Spleen (tissue), 7 donors: Measurements from ENCODE around the gene ZNF841.

ENCODE experiments used
- CTCF ChIP-seq, 11 experiments: fragments of 200-600 bp in 7 of 11; fragments of 450-650 bp in 4 of 11; sonication (generic) in 4 of 11; IDR thresholded peaks in 8 of 11; conservative IDR thresholded peaks in 3 of 11; 1 replicate in 7 of 11; 2 replicates in 4 of 11; pipeline versions ENCODE4 v1.4.0 to v1.8.0; 2016 to 2021; ENCODE audit warnings: antibody characterized with exemption in 11 of 11, inconsistent platforms in 4 of 11, mild to moderate bottlenecking in 1 of 11
- POLR2A ChIP-seq, 3 donors: fragments of 450-650 bp; IDR thresholded peaks; one replicate each; pipeline ENCODE4 v1.5.1; 2017; ENCODE audit warnings: antibody characterized with exemption in 3 of 3, mild to moderate bottlenecking in 1 of 3
- POLR2AphosphoS5 ChIP-seq, 3 donors: sonication (generic); formaldehyde crosslinking; IDR thresholded peaks; one replicate each; pipeline ENCODE4 v1.5.1; 2017; ENCODE audit warnings: antibody characterized with exemption in 3 of 3
- donor health status: DM: no; HTN: no; CAD: no; lungs with moderate emphysema.
- donor health status: DM: no; HTN: no; CAD: no.
- donor health status: DM: no; HTN: no; CAD: no.

- TF ChIP-seq CTCF (IDR thresholded peaks at IDR 0.05 in 8 of 11, conservative IDR thresholded peaks at IDR 0.05 in 3 of 11) (no peak), POLR2AphosphoS5 (IDR thresholded peaks at IDR 0.05) (no peak), POLR2A (IDR thresholded peaks at IDR 0.05) (no peak)
Observed at GRCh38 chr19:52099497-52100138, 4.1 kb upstream of the ZNF841 start.
